H9 (cell line): Measurements from ENCODE around the gene WWC1. TPM values are rescaled to one million over a fixed set of nuclear protein-coding genes. Genes with fewer than 3 reads are reported as not detected.
"Not testable (repeated sequence)": the region's sequence is repeated elsewhere in the genome, so short reads cannot be mapped to it uniquely, and the experiment has no call there.

Source experiments
- DNase-seq: peaks from one replicate; pipeline ENCODE4 v3.0.0-alpha.2; 2017
- H2AFZ ChIP-seq: one replicate; pipeline ENCODE4 v1.6.1; 2013; ENCODE audit warnings: mild to moderate bottlenecking, low read length, control low read depth, moderate library complexity
- H2AK5ac ChIP-seq: 2 replicates; pipeline ENCODE4 v1.6.1; 2013; ENCODE audit warnings: low read length, control low read depth, mixed read lengths; ENCODE audit not compliant: insufficient read length
- H2BK120ac ChIP-seq: one replicate; pipeline ENCODE4 v1.6.1; 2013; ENCODE audit warnings: low read depth, mild to moderate bottlenecking, low read length, control low read depth, inconsistent platforms; ENCODE audit not compliant: poor library complexity, severe bottlenecking
- H2BK12ac ChIP-seq: 2 replicates; pipeline ENCODE4 v1.6.1; 2013; ENCODE audit warnings: low read length, control low read depth, mixed read lengths, low read depth; ENCODE audit not compliant: insufficient read length
- H2BK15ac ChIP-seq: 2 replicates; pipeline ENCODE4 v1.6.1; 2013; ENCODE audit warnings: low read depth, low read length, control low read depth
- H2BK20ac ChIP-seq: one replicate; pipeline ENCODE4 v1.6.1; 2013; ENCODE audit warnings: low read depth, mild to moderate bottlenecking, low read length, control low read depth, inconsistent platforms; ENCODE audit not compliant: poor library complexity, severe bottlenecking
- H2BK5ac ChIP-seq: 2 replicates; pipeline ENCODE4 v1.6.1; 2013; ENCODE audit warnings: low read length, control low read depth, mixed read lengths; ENCODE audit not compliant: insufficient read length
- H3K14ac ChIP-seq: 2 replicates; pipeline ENCODE4 v1.6.1; 2013; ENCODE audit warnings: low read length, control low read depth; ENCODE audit not compliant: insufficient read depth
- H3K18ac ChIP-seq: 2 replicates; pipeline ENCODE4 v1.6.1; 2013; ENCODE audit warnings: low read depth, mild to moderate bottlenecking, mixed read lengths, low read length, control low read depth; ENCODE audit not compliant: insufficient read length
- H3K23ac ChIP-seq: 2 replicates; pipeline ENCODE4 v1.6.1; 2013; ENCODE audit warnings: low read length, control low read depth, mixed read lengths, low read depth; ENCODE audit not compliant: insufficient read length
- H3K23me2 ChIP-seq: 2 replicates; pipeline ENCODE4 v1.6.1; 2013; ENCODE audit warnings: low read depth, mild to moderate bottlenecking, mixed read lengths, low read length, control low read depth; ENCODE audit not compliant: insufficient read length, poor library complexity, severe bottlenecking
- H3K27ac ChIP-seq: 2 replicates; pipeline ENCODE4 v1.5.1; 2013; ENCODE audit warnings: low read length, control low read depth, mixed read lengths, low read depth; ENCODE audit not compliant: insufficient read length
- H3K27me3 ChIP-seq: 2 replicates; pipeline ENCODE4 v1.6.1; 2013; ENCODE audit warnings: low read length, control low read depth, inconsistent platforms; ENCODE audit not compliant: insufficient read depth
- H3K4ac ChIP-seq: 2 replicates; pipeline ENCODE4 v1.6.1; 2013; ENCODE audit warnings: low read depth, mild to moderate bottlenecking, control low read depth, inconsistent platforms, low read length, moderate library complexity
- H3K4me1 ChIP-seq: 2 replicates; pipeline ENCODE4 v1.6.1; 2013; ENCODE audit warnings: low read length, control low read depth, inconsistent platforms; ENCODE audit not compliant: insufficient read depth
- H3K4me2 ChIP-seq: 2 replicates; pipeline ENCODE4 v1.6.1; 2013; ENCODE audit warnings: low read length, control low read depth, mixed read lengths; ENCODE audit not compliant: insufficient read length, insufficient read depth
- H3K56ac ChIP-seq: 2 replicates; pipeline ENCODE4 v1.6.1; 2013; ENCODE audit warnings: low read depth, mild to moderate bottlenecking, mixed read lengths, low read length, control low read depth; ENCODE audit not compliant: insufficient read length
- H3K79me1 ChIP-seq: 2 replicates; pipeline ENCODE4 v1.6.1; 2013; ENCODE audit warnings: low read depth, mild to moderate bottlenecking, moderate library complexity, low read length, control low read depth, inconsistent platforms; ENCODE audit not compliant: insufficient read depth, poor library complexity, severe bottlenecking
- H3K79me2 ChIP-seq: 2 replicates; pipeline ENCODE4 v1.6.1; 2013; ENCODE audit warnings: low read length, control low read depth, inconsistent platforms; ENCODE audit not compliant: insufficient read depth
- H3K9ac ChIP-seq: 2 replicates; pipeline ENCODE4 v1.6.1; 2013; ENCODE audit warnings: low read length, control low read depth, mixed read lengths; ENCODE audit not compliant: insufficient read length; ENCODE audit errors: extremely low read depth
- H3K9me3 ChIP-seq: one replicate; pipeline ENCODE4 v1.6.1; 2013; ENCODE audit warnings: low read depth, low read length, inconsistent platforms; ENCODE audit not compliant: control insufficient read depth
- H3T11ph ChIP-seq: one replicate; pipeline ENCODE4 v1.6.1; 2013; ENCODE audit warnings: mild to moderate bottlenecking, low read length, control low read depth, inconsistent platforms
- H4K20me1 ChIP-seq: one replicate; pipeline ENCODE4 v1.6.1; 2013; ENCODE audit not compliant: control insufficient read depth, insufficient read length, insufficient read depth
- H4K5ac ChIP-seq: 2 replicates; pipeline ENCODE4 v1.6.1; 2013; ENCODE audit warnings: low read depth, mild to moderate bottlenecking, mixed read lengths, low read length, control low read depth; ENCODE audit not compliant: insufficient read length
- H4K8ac ChIP-seq: replicated peaks from 2 replicates; pipeline ENCODE4 v1.6.1; 2013; ENCODE audit warnings: low read length, control low read depth, mixed read lengths, low read depth; ENCODE audit not compliant: insufficient read length
- H4K91ac ChIP-seq: 2 replicates; pipeline ENCODE4 v1.6.1; 2013; ENCODE audit warnings: low read depth, mild to moderate bottlenecking, moderate library complexity, mixed read lengths, low read length, control low read depth; ENCODE audit not compliant: insufficient read length
- H3K27ac Mint-ChIP-seq, 3 experiments: 2 replicates in 2 of 3; 3 replicates in 1 of 3; pipeline ENCODE4 v1.8.0; 2020 to 2021; ENCODE audit warnings: mixed read lengths in 3 of 3, mild to moderate bottlenecking in 1 of 3, moderate library complexity in 1 of 3
- H3K27me3 Mint-ChIP-seq: 2 replicates; pipeline ENCODE4 v1.8.0; 2021; ENCODE audit warnings: low read depth, mild to moderate bottlenecking, moderate library complexity, mixed read lengths
- H3K36me3 Mint-ChIP-seq, 3 experiments: 2 replicates in 2 of 3; 3 replicates in 1 of 3; pipeline ENCODE4 v1.8.0; 2020 to 2021; ENCODE audit warnings: low read depth in 3 of 3, mixed read lengths in 3 of 3; ENCODE audit not compliant: insufficient read depth in 1 of 3
- H3K4me1 Mint-ChIP-seq, 2 experiments: 2 replicates each; pipeline ENCODE4 v1.8.0; 2020; ENCODE audit warnings: mixed read lengths in 2 of 2
- H3K4me3 Mint-ChIP-seq, 2 experiments: 2 replicates in 1 of 2; 3 replicates in 1 of 2; pipeline ENCODE4 v1.8.0; 2020 to 2021; ENCODE audit warnings: mild to moderate bottlenecking in 2 of 2, mixed read lengths in 2 of 2, moderate library complexity in 1 of 2
- H3K9me3 Mint-ChIP-seq, 2 experiments: 2 replicates in 1 of 2; 3 replicates in 1 of 2; pipeline ENCODE4 v1.8.0; 2020; ENCODE audit warnings: mild to moderate bottlenecking in 2 of 2, mixed read lengths in 2 of 2, moderate library complexity in 1 of 2
- CTCF ChIP-seq: fragments of 200-600 bp; sonication (generic); conservative IDR thresholded peaks from 3 replicates; pipeline ENCODE4 v1.8.0; 2021; ENCODE audit warnings: antibody characterized with exemption, mild to moderate bottlenecking
- WGBS: extraction: QIAGEN DNeasy Blood & Tissue Kit; methylation state at CpG from one replicate; pipeline ENCODE4 v1.1.7; 2013; ENCODE audit warnings: missing lambda C conversion rate, low lambda C conversion rate, mixed read lengths; ENCODE audit not compliant: insufficient read length; ENCODE audit errors: extremely low coverage; 5-methylcytosine and 5-hydroxymethylcytosine counted together
- total RNA-seq: library from RNA; stranded (reverse); gene quantifications from 2 replicates; pipeline ENCODE4 v1.2.1, GENCODE V29; 2021

WWC1 gene
- total RNA-seq, 1 experiment from 2014 or later: 28.2 TPM

DNA sequence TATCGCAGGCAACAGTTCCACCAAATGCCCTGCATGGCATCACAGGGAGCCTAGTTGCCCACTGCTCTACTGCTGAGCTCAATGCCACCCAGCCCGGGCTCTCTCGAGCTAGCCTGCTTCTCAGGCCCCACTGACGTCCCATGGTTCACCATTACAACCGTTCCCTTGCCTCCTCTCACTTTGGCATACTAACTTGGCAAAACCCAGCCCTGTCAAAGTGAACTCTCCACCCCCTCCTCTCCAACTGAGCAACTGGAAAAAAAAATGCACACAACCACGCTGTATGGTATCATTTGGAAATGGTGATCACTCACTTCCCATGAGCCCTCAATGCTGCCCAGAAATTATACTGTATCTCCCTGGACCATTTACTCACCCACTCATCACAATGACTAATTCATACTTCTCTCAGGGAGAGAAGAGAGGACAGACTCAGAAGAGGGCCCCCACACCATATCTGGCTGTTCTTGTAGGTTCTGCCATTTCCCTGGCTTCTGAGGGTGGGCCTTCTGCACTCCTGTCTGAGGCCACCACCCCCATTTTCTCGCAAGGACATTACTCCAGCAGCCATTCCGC lies 143.4 kb downstream of the WWC1 start:
- H3K14ac ChIP-seq: no peak overlapping the region
- no peaks in the 10 kb centered on the region for H3K79me1 ChIP-seq
- no peak overlapping the region for H3K9ac ChIP-seq
- WGBS: no CpG with 5 or more reads among the region's 8 CpGs
- no peak overlapping the region for H3K4me2 ChIP-seq
- H2BK20ac ChIP-seq: no peak overlapping the region
- no peaks in the 10 kb centered on the region for H3K23me2 ChIP-seq
- H3K18ac ChIP-seq: no peak overlapping the region
- H4K91ac ChIP-seq: no peak overlapping the region
- no peak overlapping the region for H3K4ac ChIP-seq
- no peak overlapping the region for H2BK5ac ChIP-seq
- no peak overlapping the region for H2AK5ac ChIP-seq
- H2BK120ac ChIP-seq: no peak overlapping the region
- Mint-ChIP-seq H3K4me3 (no peak overlapping the region), H3K27ac (no peak overlapping the region; a peak in 1 of 7 replicates), H3K36me3 (peaks cover 34 to 65% (median 50%) of the 10 kb centered on the region in 3 experiments), H3K9me3 (no peaks in the 10 kb centered on the region), H3K27me3 (no peaks in the 10 kb centered on the region), H3K4me1 (peaks cover 13% of the 10 kb centered on the region in 2 experiments)
- H2AFZ ChIP-seq: no peak overlapping the region
- H3K56ac ChIP-seq: no peak overlapping the region
- no peak overlapping the region for H3T11ph ChIP-seq
- H3K27ac ChIP-seq: no peak overlapping the region
- no peaks in the 10 kb centered on the region for H3K9me3 ChIP-seq
- no peak for TF ChIP-seq CTCF
- no peaks in the 10 kb centered on the region for H3K4me1 ChIP-seq
- H3K27me3 ChIP-seq: no peaks in the 10 kb centered on the region
- H4K8ac ChIP-seq: no peak overlapping the region
- no peak overlapping the region for H2BK12ac ChIP-seq
- no peaks in the 10 kb centered on the region for H3K79me2 ChIP-seq
- no peak overlapping the region for H2BK15ac ChIP-seq
- H3K23ac ChIP-seq: no peak overlapping the region
- H4K20me1 ChIP-seq: no peaks in the 10 kb centered on the region
- DNase-seq: no peak
- no peak overlapping the region for H4K5ac ChIP-seq

- not testable (repeated sequence) for H2BK5ac ChIP-seq, H3K18ac ChIP-seq, DNase-seq, H3K4me3 Mint-ChIP-seq, H2AK5ac ChIP-seq, H2BK20ac ChIP-seq, H3K9ac ChIP-seq, H3K9me3 ChIP-seq, H2AFZ ChIP-seq, H3K27me3 Mint-ChIP-seq, H2BK120ac ChIP-seq, H3K23ac ChIP-seq, H3K4me2 ChIP-seq, H4K91ac ChIP-seq, H4K8ac ChIP-seq, H3K14ac ChIP-seq, H3K9me3 Mint-ChIP-seq, H3K27ac Mint-ChIP-seq, H3T11ph ChIP-seq, H3K79me1 ChIP-seq, H3K27ac ChIP-seq, H2BK12ac ChIP-seq, H4K20me1 ChIP-seq, H3K4me1 ChIP-seq, H2BK15ac ChIP-seq, H3K27me3 ChIP-seq, H3K23me2 ChIP-seq, H3K79me2 ChIP-seq, H4K5ac ChIP-seq, H3K56ac ChIP-seq, H3K4ac ChIP-seq
- Mint-ChIP-seq H3K4me1 (peaks cover 13% of the 10 kb centered on the region in 2 experiments), H3K36me3 (peaks cover 31 to 62% (median 45%) of the 10 kb centered on the region in 3 experiments)
- no CpG with 5 or more reads among the region's 4 CpGs for WGBS
Observed at GRCh38 chr5:168435340-168435739, 143.9 kb downstream of the WWC1 start.
